ENCODE results near the gene MYOZ2. TPM values are rescaled to one million over a fixed set of nuclear protein-coding genes. Genes with fewer than 3 reads are reported as not detected.
"Not testable (repeated sequence)": the region's sequence is repeated elsewhere in the genome, so short reads cannot be mapped to it uniquely, and the experiment has no call there.

The MYOZ2 gene
- total RNA-seq, 4 donors from 2014 or later = 0.50 to 2.1 (median 0.61) TPM

DNA sequence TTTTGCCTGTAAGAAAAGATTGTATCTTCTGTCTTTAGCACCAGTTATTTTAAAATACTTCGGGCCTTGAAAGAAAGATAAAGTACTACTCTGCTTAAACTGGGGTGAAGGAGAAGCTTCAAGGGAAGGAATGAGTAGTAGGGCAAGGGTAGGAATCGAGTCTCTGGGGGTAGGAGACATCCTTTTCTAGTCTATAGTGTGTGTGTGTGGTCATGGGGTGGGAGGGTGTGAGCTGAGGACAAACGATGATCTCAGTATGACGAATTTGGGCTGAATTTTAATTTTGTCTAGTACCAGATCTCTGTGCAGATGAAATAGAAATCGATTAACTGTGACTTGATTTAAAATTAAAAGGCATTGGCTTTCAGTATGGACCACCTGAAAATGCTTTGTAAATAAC is 3.3 kb upstream of the MYOZ2 start:
- DNase-seq (ENCODE audit: extremely low spot score) = no peak
- 63% methylated on average over 5 of the region's 5 CpGs for WGBS
- no peaks in the 10 kb centered on the region for H3K9me3 ChIP-seq
- intact Hi-C loops (cut with DNase I) = no loop called here
- H3K36me3 ChIP-seq = no peaks in the 10 kb centered on the region
- peaks cover 0 to 28% (median 12%) of the 10 kb centered on the region in 4 donors for H3K4me1 ChIP-seq
- TF ChIP-seq, protein P1, sequence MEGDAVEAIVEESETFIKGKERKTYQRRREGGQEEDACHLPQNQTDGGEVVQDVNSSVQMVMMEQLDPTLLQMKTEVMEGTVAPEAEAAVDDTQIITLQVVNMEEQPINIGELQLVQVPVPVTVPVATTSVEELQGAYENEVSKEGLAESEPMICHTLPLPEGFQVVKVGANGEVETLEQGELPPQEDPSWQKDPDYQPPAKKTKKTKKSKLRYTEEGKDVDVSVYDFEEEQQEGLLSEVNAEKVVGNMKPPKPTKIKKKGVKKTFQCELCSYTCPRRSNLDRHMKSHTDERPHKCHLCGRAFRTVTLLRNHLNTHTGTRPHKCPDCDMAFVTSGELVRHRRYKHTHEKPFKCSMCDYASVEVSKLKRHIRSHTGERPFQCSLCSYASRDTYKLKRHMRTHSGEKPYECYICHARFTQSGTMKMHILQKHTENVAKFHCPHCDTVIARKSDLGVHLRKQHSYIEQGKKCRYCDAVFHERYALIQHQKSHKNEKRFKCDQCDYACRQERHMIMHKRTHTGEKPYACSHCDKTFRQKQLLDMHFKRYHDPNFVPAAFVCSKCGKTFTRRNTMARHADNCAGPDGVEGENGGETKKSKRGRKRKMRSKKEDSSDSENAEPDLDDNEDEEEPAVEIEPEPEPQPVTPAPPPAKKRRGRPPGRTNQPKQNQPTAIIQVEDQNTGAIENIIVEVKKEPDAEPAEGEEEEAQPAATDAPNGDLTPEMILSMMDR (IDR thresholded peaks at IDR 0.05) = no peak
- TF ChIP-seq POLR2AphosphoS5 (IDR thresholded peaks at IDR 0.05) = no peak
- TF ChIP-seq EP300 (IDR thresholded peaks at IDR 0.05) = no peak
- TF ChIP-seq POLR2A (IDR thresholded peaks at IDR 0.05; ENCODE audit: low read depth) = no peak
- H3K27ac ChIP-seq (replicated peaks in 1 of 4) = peak overlapping the region in 3 of 4 donors; percentile 7 to 40 (median 18)
- H3K4me3 ChIP-seq = no peak overlapping the region
- H3K27me3 ChIP-seq = no peaks in the 10 kb centered on the region

DNA sequence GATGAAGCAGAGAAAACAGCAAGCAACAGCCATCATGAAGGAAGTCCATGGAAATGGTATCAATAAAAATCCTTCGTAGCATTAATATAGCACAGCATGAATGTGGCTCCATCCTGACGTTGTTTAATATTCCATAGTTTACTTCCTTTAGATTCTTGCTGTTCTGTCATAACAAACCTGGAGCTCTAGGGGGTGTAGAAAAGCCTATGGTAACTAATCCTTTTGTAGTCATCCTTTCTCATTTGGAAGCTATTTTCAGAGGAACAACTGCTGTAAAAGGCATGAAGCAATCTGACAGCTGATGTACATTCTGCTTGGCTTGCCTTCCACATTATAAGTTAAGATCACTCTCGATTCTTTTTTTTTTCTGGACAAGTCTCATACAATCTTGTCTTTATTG is 914 bp downstream of the MYOZ2 start:
- Histone ChIP-seq H3K36me3 (peaks cover 0 to 9% (median 0%) of the 10 kb centered on the region in 4 donors), H3K27ac (replicated peaks in 1 of 4) (no peak overlapping the region), H3K9me3 (no peaks in the 10 kb centered on the region), H3K27me3 (no peaks in the 10 kb centered on the region), H3K4me3 (no peak overlapping the region), H3K4me1 (peaks cover 0 to 27% (median 12%) of the 10 kb centered on the region in 4 donors)
- DNase-seq (ENCODE audit: extremely low spot score) = no peak
- intact Hi-C loops (cut with DNase I) = no loop called here
- 76% methylated on average over 3 of the region's 3 CpGs for WGBS
- TF ChIP-seq POLR2A (IDR thresholded peaks at IDR 0.05; ENCODE audit: low read depth) (no peak), EP300 (IDR thresholded peaks at IDR 0.05) (no peak), POLR2AphosphoS5 (IDR thresholded peaks at IDR 0.05) (no peak)
- TF ChIP-seq, protein P1 (IDR thresholded peaks at IDR 0.05) = no peak

GRCh38 chr4:119138046-119138445 is 2.4 kb downstream of the MYOZ2 start:
- Histone ChIP-seq H3K4me3 (no peak overlapping the region), H3K27ac (replicated peaks in 1 of 4) (no peak overlapping the region), H3K4me1 (peaks cover 0 to 18% (median 8%) of the 10 kb centered on the region in 4 donors), H3K27me3 (no peaks in the 10 kb centered on the region), H3K36me3 (peaks cover 0 to 12% (median 0%) of the 10 kb centered on the region in 4 donors), H3K9me3 (no peaks in the 10 kb centered on the region)
- intact Hi-C loops (cut with DNase I) = no loop called here
- TF ChIP-seq POLR2A (IDR thresholded peaks at IDR 0.05; ENCODE audit: low read depth) (no peak), POLR2AphosphoS5 (IDR thresholded peaks at IDR 0.05) (no peak), EP300 (IDR thresholded peaks at IDR 0.05) (no peak)
- TF ChIP-seq, protein P1 (IDR thresholded peaks at IDR 0.05) = no peak
- WGBS = 59% methylated on average over 2 of the region's 2 CpGs
- no peak for DNase-seq (ENCODE audit: extremely low spot score)

GRCh38 chr4:119139311-119139710 is 3.7 kb downstream of the MYOZ2 start:
- H3K4me3 ChIP-seq = no peak overlapping the region
- no peak overlapping the region for H3K27ac ChIP-seq (replicated peaks in 1 of 4)
- no peaks in the 10 kb centered on the region for H3K27me3 ChIP-seq
- H3K9me3 ChIP-seq = no peaks in the 10 kb centered on the region
- intact Hi-C loops (cut with DNase I) = no loop called here
- TF ChIP-seq, protein P1 (IDR thresholded peaks at IDR 0.05) = no peak
- TF ChIP-seq POLR2A (IDR thresholded peaks at IDR 0.05; ENCODE audit: low read depth) (no peak), EP300 (IDR thresholded peaks at IDR 0.05) (no peak), POLR2AphosphoS5 (IDR thresholded peaks at IDR 0.05) (no peak)
- peaks cover 0 to 14% (median 0%) of the 10 kb centered on the region in 4 donors for H3K36me3 ChIP-seq
- no peak for DNase-seq (ENCODE audit: extremely low spot score)
- H3K4me1 ChIP-seq = peaks cover 0 to 18% (median 8%) of the 10 kb centered on the region in 4 donors

DNA sequence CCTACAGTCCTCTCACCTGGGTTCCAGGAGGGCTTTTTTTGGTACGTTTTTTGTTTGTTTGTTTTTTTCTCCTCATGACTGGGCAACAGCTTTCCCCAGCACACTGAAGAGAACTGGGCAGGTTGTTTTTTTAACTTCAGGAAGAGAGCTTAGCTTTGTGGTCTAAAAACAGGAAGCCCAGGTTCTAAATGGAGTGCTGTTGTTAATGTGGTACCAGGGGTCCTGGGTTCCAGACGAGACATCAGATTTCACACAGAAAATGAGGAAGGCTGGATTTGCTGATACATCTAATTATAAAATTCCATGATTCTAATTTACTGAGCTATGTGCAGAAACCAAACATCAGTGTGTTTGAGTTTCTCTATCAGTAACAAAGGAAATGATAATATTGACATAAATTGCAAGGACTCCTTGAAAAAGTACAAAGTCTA is 4.2 kb downstream of the MYOZ2 start:
- 48% methylated on average over 2 of the region's 2 CpGs for WGBS
- no peaks in the 10 kb centered on the region for H3K27me3 ChIP-seq
- DNase-seq (ENCODE audit: extremely low spot score) = no peak
- H3K27ac ChIP-seq (replicated peaks in 1 of 4) = no peak overlapping the region
- no peak overlapping the region for H3K4me3 ChIP-seq
- no peak for TF ChIP-seq POLR2A (IDR thresholded peaks at IDR 0.05; ENCODE audit: low read depth)
- TF ChIP-seq, protein P1 (IDR thresholded peaks at IDR 0.05) = no peak
- no peak for TF ChIP-seq EP300 (IDR thresholded peaks at IDR 0.05)
- TF ChIP-seq POLR2AphosphoS5 (IDR thresholded peaks at IDR 0.05) = no peak
- H3K36me3 ChIP-seq = peaks cover 0 to 14% (median 0%) of the 10 kb centered on the region in 4 donors
- no peaks in the 10 kb centered on the region for H3K9me3 ChIP-seq
- intact Hi-C loops (cut with DNase I) = no loop called here
- H3K4me1 ChIP-seq = peaks cover 0 to 18% (median 8%) of the 10 kb centered on the region in 4 donors

GRCh38 chr4:119141283-119141682 is 5.7 kb downstream of the MYOZ2 start:
- 100% methylated on average over 4 of the region's 4 CpGs for WGBS

More at GRCh38 chr4:119141283-119141682, 5.7 kb downstream of the MYOZ2 start:
- DNase-seq (ENCODE audit: extremely low spot score); H3K9me3 ChIP-seq; H3K4me3 ChIP-seq; intact Hi-C loops (cut with DNase I); H3K27me3 ChIP-seq; H3K4me1 ChIP-seq; H3K27ac ChIP-seq (replicated peaks in 1 of 4): not testable (repeated sequence)
- peaks cover 0 to 14% (median 0%) of the 10 kb centered on the region in 4 donors for H3K36me3 ChIP-seq

Data from esophagus muscularis mucosa (tissue), 4 donors.